Peyer's patch (tissue), 4 donors: ENCODE measurements around the gene ANO2.

ENCODE experiments used
- POLR2A ChIP-seq, 2 donors: fragments of 450-650 bp; IDR thresholded peaks; one replicate each; pipeline ENCODE4 v1.5.1; 2017; ENCODE audit warnings: antibody characterized with exemption in 2 of 2, mild to moderate bottlenecking in 2 of 2, moderate library complexity in 2 of 2
- TF ChIP-seq, protein P1 (sequence below), 6 experiments: fragments of 450-650 bp in 4 of 6; fragments of 200-600 bp in 2 of 6; sonication (generic) in 1 of 6; IDR thresholded peaks; one replicate each; pipeline ENCODE4 v1.5.1; 2017 to 2019; ENCODE audit warnings: antibody characterized with exemption in 6 of 6, mild to moderate bottlenecking in 3 of 6, moderate library complexity in 1 of 6

- TF ChIP-seq, protein P1, sequence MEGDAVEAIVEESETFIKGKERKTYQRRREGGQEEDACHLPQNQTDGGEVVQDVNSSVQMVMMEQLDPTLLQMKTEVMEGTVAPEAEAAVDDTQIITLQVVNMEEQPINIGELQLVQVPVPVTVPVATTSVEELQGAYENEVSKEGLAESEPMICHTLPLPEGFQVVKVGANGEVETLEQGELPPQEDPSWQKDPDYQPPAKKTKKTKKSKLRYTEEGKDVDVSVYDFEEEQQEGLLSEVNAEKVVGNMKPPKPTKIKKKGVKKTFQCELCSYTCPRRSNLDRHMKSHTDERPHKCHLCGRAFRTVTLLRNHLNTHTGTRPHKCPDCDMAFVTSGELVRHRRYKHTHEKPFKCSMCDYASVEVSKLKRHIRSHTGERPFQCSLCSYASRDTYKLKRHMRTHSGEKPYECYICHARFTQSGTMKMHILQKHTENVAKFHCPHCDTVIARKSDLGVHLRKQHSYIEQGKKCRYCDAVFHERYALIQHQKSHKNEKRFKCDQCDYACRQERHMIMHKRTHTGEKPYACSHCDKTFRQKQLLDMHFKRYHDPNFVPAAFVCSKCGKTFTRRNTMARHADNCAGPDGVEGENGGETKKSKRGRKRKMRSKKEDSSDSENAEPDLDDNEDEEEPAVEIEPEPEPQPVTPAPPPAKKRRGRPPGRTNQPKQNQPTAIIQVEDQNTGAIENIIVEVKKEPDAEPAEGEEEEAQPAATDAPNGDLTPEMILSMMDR (IDR thresholded peaks at IDR 0.05): no peak
- TF ChIP-seq POLR2A (IDR thresholded peaks at IDR 0.05): no peak
These were observed 165.7 kb downstream of the ANO2 start for GRCh38 chr12:5779401-5779800.
